Neural cell (in vitro differentiated cells): ENCODE data around the gene PBRM1.

Experiments
- EZH2 ChIP-seq: fragments of 200-600, 300-800 bp; shearing (Covaris generic), sonication (generic); IDR thresholded peaks from 2 replicates; pipeline ENCODE4 v1.6.1; 2014; ENCODE audit warnings: antibody characterized with exemption, low read length, borderline replicate concordance, mild to moderate bottlenecking; ENCODE audit not compliant: insufficient read depth, poor library complexity, severe bottlenecking
- MXI1 ChIP-seq: fragments of 450-650 bp; conservative IDR thresholded peaks from 2 replicates; pipeline ENCODE4 v1.6.1; 2014; ENCODE audit warnings: antibody characterized with exemption, mild to moderate bottlenecking; ENCODE audit not compliant: poor library complexity, severe bottlenecking
- POLR2AphosphoS5 ChIP-seq: IDR thresholded peaks from 2 replicates; pipeline ENCODE4 v1.6.1; 2012
- RAD21 ChIP-seq: fragments of 450-650 bp; conservative IDR thresholded peaks from 2 replicates; pipeline ENCODE4 v1.6.1; 2014; ENCODE audit warnings: antibody characterized with exemption, mild to moderate bottlenecking, moderate library complexity
- REST ChIP-seq: IDR thresholded peaks from 2 replicates; pipeline ENCODE4 v1.6.1; 2012; ENCODE audit warnings: borderline replicate concordance
- SMC3 ChIP-seq: fragments of 450-650 bp; conservative IDR thresholded peaks from 2 replicates; pipeline ENCODE4 v1.6.1; 2014; ENCODE audit warnings: antibody characterized with exemption, mild to moderate bottlenecking, moderate library complexity; ENCODE audit not compliant: poor library complexity
- TAF1 ChIP-seq: IDR thresholded peaks from 2 replicates; pipeline ENCODE4 v1.6.1; 2012; ENCODE audit warnings: low read depth
- TF ChIP-seq, protein P1 (sequence below): fragments of 450-650 bp; IDR thresholded peaks from 2 replicates; pipeline ENCODE4 v1.5.1; 2014; ENCODE audit warnings: antibody characterized with exemption, mild to moderate bottlenecking, moderate library complexity; ENCODE audit not compliant: poor library complexity, severe bottlenecking

- TF ChIP-seq TAF1 (peak; percentile 91), EZH2 (no peak), POLR2AphosphoS5 (peak; percentile 94), REST (peak; percentile 77), MXI1 (peak; percentile 96), RAD21 (peak; percentile 20), SMC3 (peak; percentile 41)
- TF ChIP-seq, protein P1, sequence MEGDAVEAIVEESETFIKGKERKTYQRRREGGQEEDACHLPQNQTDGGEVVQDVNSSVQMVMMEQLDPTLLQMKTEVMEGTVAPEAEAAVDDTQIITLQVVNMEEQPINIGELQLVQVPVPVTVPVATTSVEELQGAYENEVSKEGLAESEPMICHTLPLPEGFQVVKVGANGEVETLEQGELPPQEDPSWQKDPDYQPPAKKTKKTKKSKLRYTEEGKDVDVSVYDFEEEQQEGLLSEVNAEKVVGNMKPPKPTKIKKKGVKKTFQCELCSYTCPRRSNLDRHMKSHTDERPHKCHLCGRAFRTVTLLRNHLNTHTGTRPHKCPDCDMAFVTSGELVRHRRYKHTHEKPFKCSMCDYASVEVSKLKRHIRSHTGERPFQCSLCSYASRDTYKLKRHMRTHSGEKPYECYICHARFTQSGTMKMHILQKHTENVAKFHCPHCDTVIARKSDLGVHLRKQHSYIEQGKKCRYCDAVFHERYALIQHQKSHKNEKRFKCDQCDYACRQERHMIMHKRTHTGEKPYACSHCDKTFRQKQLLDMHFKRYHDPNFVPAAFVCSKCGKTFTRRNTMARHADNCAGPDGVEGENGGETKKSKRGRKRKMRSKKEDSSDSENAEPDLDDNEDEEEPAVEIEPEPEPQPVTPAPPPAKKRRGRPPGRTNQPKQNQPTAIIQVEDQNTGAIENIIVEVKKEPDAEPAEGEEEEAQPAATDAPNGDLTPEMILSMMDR = peak; percentile 52
Measured at GRCh38 chr3:52536369-52537164, 149.1 kb downstream of the PBRM1 start, which contains the start of gene UQCC5.
